GM12878 (cell line): Measurements from ENCODE around the gene TK2. TPM values are rescaled to one million over a fixed set of nuclear protein-coding genes. Genes with fewer than 3 reads are reported as not detected.

ENCODE experiments used
- ESRRA ChIP-seq: IDR thresholded peaks from 2 replicates; pipeline ENCODE4 v1.6.1; 2012; ENCODE audit warnings: mild to moderate bottlenecking, low read length, improper control_type of control experiment
- GATAD2B ChIP-seq: fragments of 450-650 bp; conservative IDR thresholded peaks from 2 replicates; pipeline ENCODE4 v1.6.1; 2017; ENCODE audit warnings: low read depth, mild to moderate bottlenecking, moderate library complexity
- HCFC1 ChIP-seq: fragments of 150-350 bp; IDR thresholded peaks from 2 replicates; pipeline ENCODE4 v1.6.1; 2014; ENCODE audit warnings: low read length
- KLF5 ChIP-seq: fragments of 450-650 bp; IDR thresholded peaks from 2 replicates; pipeline ENCODE4 v1.6.1; 2014; ENCODE audit warnings: mild to moderate bottlenecking; ENCODE audit not compliant: partially characterized antibody
- NBN ChIP-seq: fragments of 450-650 bp; IDR thresholded peaks from 2 replicates; pipeline ENCODE4 v1.6.1; 2016
- SMARCA5 ChIP-seq: fragments of 450-650 bp; IDR thresholded peaks from 2 replicates; pipeline ENCODE4 v1.6.1; 2017; ENCODE audit warnings: mild to moderate bottlenecking
- USF2 ChIP-seq: IDR thresholded peaks from 2 replicates; pipeline ENCODE4 v1.6.1; 2011; ENCODE audit warnings: low read depth, low read length, improper control_type of control experiment, borderline replicate concordance
- ZNF274 ChIP-seq: IDR thresholded peaks from one replicate; pipeline ENCODE4 v1.8.0; 2011; ENCODE audit not compliant: insufficient read length, insufficient read depth
- polyA plus RNA-seq, 11 experiments: library from polyadenylated mRNA; depleted of rRNA in 4 of 11; unstranded in 6 of 11; stranded (reverse) in 5 of 11; fragments of >200 nt; fragmentation: Nextera tagmentation in 4 of 11; fragmentation: Illumina TruSeq in 1 of 11; extraction: Ambion mirVana in 4 of 11; extraction: Trizol in 1 of 11; gene quantifications; 1 replicate in 1 of 11; 2 replicates in 10 of 11; pipeline versions ENCODE4 v1.2.1 to v1.2.3, GENCODE V29; 2011 to 2016; ENCODE audit warnings: inconsistent platforms in 2 of 11, missing spikeins in 2 of 11, low read depth in 1 of 11
- total RNA-seq, 4 experiments: library from RNA; depleted of rRNA in 3 of 4; stranded (reverse); fragments of >200 nt in 3 of 4; fragmentation: Illumina TruSeq in 1 of 4; extraction: Trizol in 1 of 4; gene quantifications; 2 replicates each; pipeline versions ENCODE4 v1.2.1 to v1.2.3, GENCODE V29; 2013 to 2021
- TF ChIP-seq, protein P1 (sequence below): fragments of 150-350 bp; IDR thresholded peaks from 2 replicates; pipeline ENCODE4 v1.6.1; 2016; ENCODE audit warnings: low read depth, low read length
- TF ChIP-seq, protein P2 (sequence below): IDR thresholded peaks from 2 replicates; pipeline ENCODE4 v1.6.1; 2012; ENCODE audit warnings: improper control_type of control experiment, low read depth, low read length; ENCODE audit not compliant: insufficient replicate concordance
- TF ChIP-seq, protein P3 (sequence below): fragments of 450-650 bp; IDR thresholded peaks from 2 replicates; pipeline ENCODE4 v1.6.1; 2017; ENCODE audit warnings: low read depth, mild to moderate bottlenecking, moderate library complexity

Gene TK2
- total and polyA plus RNA-seq, 10 of the 15 experiments (the other 5 are each of a cell fraction or from before 2014, with no cell fraction given) = 1.3 to 12.4 (median 3.0) TPM

GRCh38 chr16:66574081-66574480, 24.2 kb upstream of the TK2 start (continued):
- TF ChIP-seq, protein P1, sequence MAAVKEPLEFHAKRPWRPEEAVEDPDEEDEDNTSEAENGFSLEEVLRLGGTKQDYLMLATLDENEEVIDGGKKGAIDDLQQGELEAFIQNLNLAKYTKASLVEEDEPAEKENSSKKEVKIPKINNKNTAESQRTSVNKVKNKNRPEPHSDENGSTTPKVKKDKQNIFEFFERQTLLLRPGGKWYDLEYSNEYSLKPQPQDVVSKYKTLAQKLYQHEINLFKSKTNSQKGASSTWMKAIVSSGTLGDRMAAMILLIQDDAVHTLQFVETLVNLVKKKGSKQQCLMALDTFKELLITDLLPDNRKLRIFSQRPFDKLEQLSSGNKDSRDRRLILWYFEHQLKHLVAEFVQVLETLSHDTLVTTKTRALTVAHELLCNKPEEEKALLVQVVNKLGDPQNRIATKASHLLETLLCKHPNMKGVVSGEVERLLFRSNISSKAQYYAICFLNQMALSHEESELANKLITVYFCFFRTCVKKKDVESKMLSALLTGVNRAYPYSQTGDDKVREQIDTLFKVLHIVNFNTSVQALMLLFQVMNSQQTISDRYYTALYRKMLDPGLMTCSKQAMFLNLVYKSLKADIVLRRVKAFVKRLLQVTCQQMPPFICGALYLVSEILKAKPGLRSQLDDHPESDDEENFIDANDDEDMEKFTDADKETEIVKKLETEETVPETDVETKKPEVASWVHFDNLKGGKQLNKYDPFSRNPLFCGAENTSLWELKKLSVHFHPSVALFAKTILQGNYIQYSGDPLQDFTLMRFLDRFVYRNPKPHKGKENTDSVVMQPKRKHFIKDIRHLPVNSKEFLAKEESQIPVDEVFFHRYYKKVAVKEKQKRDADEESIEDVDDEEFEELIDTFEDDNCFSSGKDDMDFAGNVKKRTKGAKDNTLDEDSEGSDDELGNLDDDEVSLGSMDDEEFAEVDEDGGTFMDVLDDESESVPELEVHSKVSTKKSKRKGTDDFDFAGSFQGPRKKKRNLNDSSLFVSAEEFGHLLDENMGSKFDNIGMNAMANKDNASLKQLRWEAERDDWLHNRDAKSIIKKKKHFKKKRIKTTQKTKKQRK = no peak
- TF ChIP-seq, protein P2, sequence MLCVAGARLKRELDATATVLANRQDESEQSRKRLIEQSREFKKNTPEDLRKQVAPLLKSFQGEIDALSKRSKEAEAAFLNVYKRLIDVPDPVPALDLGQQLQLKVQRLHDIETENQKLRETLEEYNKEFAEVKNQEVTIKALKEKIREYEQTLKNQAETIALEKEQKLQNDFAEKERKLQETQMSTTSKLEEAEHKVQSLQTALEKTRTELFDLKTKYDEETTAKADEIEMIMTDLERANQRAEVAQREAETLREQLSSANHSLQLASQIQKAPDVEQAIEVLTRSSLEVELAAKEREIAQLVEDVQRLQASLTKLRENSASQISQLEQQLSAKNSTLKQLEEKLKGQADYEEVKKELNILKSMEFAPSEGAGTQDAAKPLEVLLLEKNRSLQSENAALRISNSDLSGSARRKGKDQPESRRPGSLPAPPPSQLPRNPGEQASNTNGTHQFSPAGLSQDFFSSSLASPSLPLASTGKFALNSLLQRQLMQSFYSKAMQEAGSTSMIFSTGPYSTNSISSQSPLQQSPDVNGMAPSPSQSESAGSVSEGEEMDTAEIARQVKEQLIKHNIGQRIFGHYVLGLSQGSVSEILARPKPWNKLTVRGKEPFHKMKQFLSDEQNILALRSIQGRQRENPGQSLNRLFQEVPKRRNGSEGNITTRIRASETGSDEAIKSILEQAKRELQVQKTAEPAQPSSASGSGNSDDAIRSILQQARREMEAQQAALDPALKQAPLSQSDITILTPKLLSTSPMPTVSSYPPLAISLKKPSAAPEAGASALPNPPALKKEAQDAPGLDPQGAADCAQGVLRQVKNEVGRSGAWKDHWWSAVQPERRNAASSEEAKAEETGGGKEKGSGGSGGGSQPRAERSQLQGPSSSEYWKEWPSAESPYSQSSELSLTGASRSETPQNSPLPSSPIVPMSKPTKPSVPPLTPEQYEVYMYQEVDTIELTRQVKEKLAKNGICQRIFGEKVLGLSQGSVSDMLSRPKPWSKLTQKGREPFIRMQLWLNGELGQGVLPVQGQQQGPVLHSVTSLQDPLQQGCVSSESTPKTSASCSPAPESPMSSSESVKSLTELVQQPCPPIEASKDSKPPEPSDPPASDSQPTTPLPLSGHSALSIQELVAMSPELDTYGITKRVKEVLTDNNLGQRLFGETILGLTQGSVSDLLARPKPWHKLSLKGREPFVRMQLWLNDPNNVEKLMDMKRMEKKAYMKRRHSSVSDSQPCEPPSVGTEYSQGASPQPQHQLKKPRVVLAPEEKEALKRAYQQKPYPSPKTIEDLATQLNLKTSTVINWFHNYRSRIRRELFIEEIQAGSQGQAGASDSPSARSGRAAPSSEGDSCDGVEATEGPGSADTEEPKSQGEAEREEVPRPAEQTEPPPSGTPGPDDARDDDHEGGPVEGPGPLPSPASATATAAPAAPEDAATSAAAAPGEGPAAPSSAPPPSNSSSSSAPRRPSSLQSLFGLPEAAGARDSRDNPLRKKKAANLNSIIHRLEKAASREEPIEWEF = no peak
- no peak for TF ChIP-seq ESRRA
- TF ChIP-seq SMARCA5 = no peak
- TF ChIP-seq, protein P3, sequence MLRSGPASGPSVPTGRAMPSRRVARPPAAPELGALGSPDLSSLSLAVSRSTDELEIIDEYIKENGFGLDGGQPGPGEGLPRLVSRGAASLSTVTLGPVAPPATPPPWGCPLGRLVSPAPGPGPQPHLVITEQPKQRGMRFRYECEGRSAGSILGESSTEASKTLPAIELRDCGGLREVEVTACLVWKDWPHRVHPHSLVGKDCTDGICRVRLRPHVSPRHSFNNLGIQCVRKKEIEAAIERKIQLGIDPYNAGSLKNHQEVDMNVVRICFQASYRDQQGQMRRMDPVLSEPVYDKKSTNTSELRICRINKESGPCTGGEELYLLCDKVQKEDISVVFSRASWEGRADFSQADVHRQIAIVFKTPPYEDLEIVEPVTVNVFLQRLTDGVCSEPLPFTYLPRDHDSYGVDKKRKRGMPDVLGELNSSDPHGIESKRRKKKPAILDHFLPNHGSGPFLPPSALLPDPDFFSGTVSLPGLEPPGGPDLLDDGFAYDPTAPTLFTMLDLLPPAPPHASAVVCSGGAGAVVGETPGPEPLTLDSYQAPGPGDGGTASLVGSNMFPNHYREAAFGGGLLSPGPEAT = no peak
- no peak for TF ChIP-seq KLF5
- TF ChIP-seq GATAD2B = no peak
- no peak for TF ChIP-seq NBN
- TF ChIP-seq ZNF274 = no peak
- TF ChIP-seq USF2 = no peak
- no peak for TF ChIP-seq HCFC1
